ENCODE data around the gene GRB10. TPM values are rescaled to one million over a fixed set of nuclear protein-coding genes. Genes with fewer than 3 reads are reported as not detected.

GRB10 gene
- total and polyA plus RNA-seq, 5 experiments from 2014 or later: 0.47 to 2.9 (median 1.0) TPM

DNA sequence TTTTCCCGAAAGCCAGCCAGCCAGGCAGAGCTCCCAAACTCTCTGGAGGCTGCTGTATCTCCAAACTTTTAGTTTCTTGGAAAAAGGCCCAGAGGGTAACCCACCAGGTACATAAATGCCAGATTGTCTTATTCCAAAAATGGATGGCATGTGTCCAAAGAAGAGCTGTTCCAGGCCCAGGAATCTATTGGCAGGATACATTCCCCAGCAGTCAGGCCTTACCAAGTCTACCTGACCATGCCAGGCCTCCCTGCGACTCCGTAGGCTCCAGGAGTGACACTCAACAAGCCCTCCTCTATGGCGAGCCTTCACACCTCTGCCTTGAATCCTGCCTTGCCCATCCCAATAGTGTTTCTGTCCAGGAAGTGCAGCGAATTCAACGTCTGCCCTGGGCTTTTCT is 95.6 kb downstream of the GRB10 start:
- Mint-ChIP-seq H3K4me1 (peaks cover 0 to 2% (median 0%) of the 10 kb centered on the region in 4 donors), H3K4me3 (no peak overlapping the region), H3K9me3 (no peaks in the 10 kb centered on the region), H3K36me3 (peaks cover 0 to 3% (median 0%) of the 10 kb centered on the region in 3 donors), H3K27ac (no peak overlapping the region), H3K27me3 (peaks cover 0 to 4% (median 0%) of the 10 kb centered on the region in 5 donors)
- ATAC-seq: no peak
- no peak for DNase-seq
- POLR2A ChIA-PET: no interaction called here

DNA sequence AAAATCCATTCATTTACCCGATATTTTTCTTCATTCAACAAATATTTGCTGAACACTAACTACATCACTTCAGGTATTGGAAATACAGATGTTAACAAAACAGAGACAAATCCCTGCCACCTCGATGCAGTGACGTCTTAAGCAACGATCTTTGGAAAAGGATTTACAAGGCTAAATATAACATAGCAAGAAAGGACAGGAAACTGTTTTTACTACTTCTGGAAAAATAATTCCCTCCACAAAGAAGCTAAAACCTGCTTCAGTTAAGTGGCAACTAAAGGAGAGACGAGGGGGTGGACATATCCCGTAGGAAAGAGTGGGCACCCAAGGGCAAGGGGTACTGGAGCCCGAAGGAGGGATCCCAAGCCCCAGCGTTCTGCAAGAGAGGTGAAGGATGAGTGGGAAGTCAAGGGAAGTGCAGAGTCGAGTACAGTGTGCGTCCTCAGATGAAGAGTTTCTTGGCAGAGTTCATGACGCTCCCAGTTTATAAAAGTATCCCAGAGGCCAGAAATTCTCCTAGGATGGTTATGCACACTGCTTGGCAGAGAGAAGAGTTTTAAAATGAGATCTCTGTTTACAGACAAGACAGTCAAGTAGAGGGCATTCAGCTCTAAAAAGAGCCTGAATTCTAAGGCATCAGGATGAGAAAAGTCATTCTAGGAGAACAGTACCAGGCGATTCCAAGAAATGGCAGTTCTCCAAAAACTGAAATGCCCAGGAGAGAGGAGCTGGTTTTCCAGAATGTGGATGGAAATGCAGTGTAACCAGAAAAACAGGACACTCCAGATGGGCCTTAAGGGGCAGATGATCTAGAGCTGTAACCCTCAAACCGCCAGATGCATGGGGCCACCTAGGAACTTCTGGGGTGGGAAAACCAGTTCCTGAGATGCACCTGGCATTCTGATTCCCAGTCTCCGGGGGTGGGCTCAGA is 97.3 kb downstream of the GRB10 start:
- peaks cover 0 to 2% (median 0%) of the 10 kb centered on the region in 4 donors for H3K4me1 Mint-ChIP-seq
- POLR2A ChIA-PET: interaction anchor here (0.6 kb wide), 1 partner anchor 28 kb away, joined by 6 read pairs; no protein-coding TSS in a partner anchor
- peaks cover 0 to 3% (median 0%) of the 10 kb centered on the region in 3 donors for H3K36me3 Mint-ChIP-seq
- no peak for DNase-seq
- H3K27me3 Mint-ChIP-seq: peaks cover 0 to 4% (median 0%) of the 10 kb centered on the region in 5 donors
- ATAC-seq: no peak
- no peak overlapping the region for H3K4me3 Mint-ChIP-seq
- no peaks in the 10 kb centered on the region for H3K9me3 Mint-ChIP-seq
- no peak overlapping the region for H3K27ac Mint-ChIP-seq

DNA sequence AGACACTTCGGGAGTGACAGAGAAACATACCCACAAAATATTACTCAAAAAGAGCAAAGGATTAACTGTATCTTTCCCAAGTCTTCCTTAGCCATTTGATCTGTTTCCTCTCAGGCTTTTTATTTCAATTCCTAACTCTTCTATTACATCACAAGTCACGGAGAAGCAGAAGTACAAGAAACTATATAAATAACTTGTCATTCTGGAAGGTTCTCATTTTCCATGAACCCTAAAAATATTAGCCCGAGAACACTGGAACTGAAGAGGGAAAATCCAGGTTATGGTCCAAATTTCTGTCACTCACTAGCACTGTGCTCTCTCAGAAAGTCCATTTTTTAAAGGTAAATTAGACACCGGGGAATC is 98.0 kb downstream of the GRB10 start:
- ATAC-seq (no peak), DNase-seq (no peak)
- H3K36me3 Mint-ChIP-seq: peaks cover 0 to 3% (median 0%) of the 10 kb centered on the region in 3 donors
- no peak overlapping the region for H3K4me3 Mint-ChIP-seq
- no peak overlapping the region for H3K27ac Mint-ChIP-seq
- peaks cover 0 to 2% (median 0%) of the 10 kb centered on the region in 4 donors for H3K4me1 Mint-ChIP-seq
- H3K9me3 Mint-ChIP-seq: no peaks in the 10 kb centered on the region
- POLR2A ChIA-PET: interaction anchor here (0.6 kb wide), 1 partner anchor 29 kb away, joined by 6 read pairs; no protein-coding TSS in a partner anchor
- H3K27me3 Mint-ChIP-seq: peaks cover 0 to 4% (median 0%) of the 10 kb centered on the region in 5 donors

DNA sequence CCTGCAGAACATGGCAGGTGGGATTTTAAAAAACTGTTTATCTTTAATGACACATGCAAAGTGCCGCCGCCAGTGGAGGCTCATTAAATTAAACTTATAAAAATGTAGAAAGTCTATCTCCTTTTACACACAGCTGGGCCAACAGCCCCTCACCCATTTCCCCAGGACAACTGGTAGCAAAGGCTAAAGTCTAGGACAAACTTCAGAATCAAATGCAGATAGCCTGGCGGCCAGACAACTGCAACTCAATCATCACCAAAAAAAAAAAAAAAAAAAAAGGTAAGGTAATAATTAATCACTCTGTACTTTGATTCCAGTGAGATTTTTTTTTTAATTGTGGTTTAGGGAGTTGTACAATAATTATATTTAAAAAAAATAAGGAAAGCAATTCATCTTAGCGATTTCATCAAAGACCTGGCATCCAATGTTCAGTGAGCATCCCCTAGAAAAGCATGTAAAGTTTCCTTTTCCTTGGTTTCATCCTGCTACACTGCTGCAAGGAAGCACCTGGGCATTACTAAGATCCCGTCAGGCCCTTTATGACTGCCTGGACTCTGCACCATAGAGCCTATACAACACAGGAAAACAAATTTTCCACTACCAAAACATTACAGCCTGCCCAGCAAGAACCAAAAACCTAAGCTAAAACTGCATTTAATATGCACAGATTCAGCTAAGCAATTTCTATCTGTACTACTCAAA is 98.5 kb downstream of the GRB10 start:
- POLR2A ChIA-PET: interaction anchor here (0.6 kb wide), 1 partner anchor 29 kb away, joined by 6 read pairs; no protein-coding TSS in a partner anchor
- Mint-ChIP-seq H3K4me3 (no peak overlapping the region), H3K36me3 (peaks cover 0 to 3% (median 0%) of the 10 kb centered on the region in 3 donors), H3K27me3 (peaks cover 0 to 4% (median 0%) of the 10 kb centered on the region in 5 donors), H3K4me1 (peaks cover 0 to 3% (median 2%) of the 10 kb centered on the region in 4 donors), H3K9me3 (no peaks in the 10 kb centered on the region), H3K27ac (peak overlapping the region in 1 of 10 donors; percentile 22)
- no peak for DNase-seq
- ATAC-seq: no peak

DNA sequence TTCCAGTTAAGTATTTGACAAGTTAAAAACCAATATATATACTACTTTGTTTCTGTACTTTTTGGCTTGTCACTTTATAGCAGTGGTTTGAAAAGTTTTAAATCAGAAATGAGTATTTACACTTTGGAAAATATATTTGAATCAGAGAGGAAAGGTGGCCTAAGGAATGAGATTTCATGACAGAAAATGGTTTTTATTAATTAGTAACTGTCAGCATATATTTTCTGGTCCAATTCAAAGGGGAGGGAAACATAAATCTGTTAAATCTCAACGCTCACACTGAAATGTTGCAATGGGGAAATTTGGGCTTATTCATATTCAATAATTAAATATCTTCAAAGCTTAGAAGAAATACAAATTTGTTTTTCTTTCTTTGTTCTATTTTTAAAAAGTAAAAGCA is 100.1 kb downstream of the GRB10 start:
- no peak overlapping the region for H3K27ac Mint-ChIP-seq
- no peak overlapping the region for H3K4me3 Mint-ChIP-seq
- no peak for ATAC-seq
- POLR2A ChIA-PET: no interaction called here
- H3K4me1 Mint-ChIP-seq: peaks cover 0 to 6% (median 2%) of the 10 kb centered on the region in 4 donors
- peaks cover 0 to 4% (median 0%) of the 10 kb centered on the region in 5 donors for H3K27me3 Mint-ChIP-seq
- no peaks in the 10 kb centered on the region for H3K36me3 Mint-ChIP-seq
- H3K9me3 Mint-ChIP-seq: no peaks in the 10 kb centered on the region
- DNase-seq: no peak

DNA sequence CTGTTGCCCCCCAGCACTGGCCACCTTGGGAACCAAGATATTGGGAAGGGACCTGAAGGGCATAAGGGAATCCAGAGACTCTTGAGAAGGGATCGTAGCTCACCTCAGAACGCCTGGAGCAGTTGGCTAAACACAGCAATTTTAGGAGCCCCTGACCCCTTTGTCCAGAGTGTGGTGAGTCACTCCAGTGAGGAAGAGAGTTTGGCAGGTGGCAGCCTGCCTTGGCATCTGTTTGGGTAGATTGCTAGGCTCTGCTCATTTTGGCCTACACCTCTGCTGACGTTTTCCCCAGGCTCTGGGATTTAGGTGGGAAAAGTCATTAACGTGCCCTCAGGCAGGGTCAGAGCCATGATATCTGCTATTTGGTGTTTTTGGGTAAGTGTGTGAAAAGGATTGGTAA is 100.6 kb downstream of the GRB10 start:
- POLR2A ChIA-PET: no interaction called here
- Mint-ChIP-seq H3K9me3 (no peaks in the 10 kb centered on the region), H3K36me3 (no peaks in the 10 kb centered on the region), H3K27ac (no peak overlapping the region), H3K27me3 (peaks cover 0 to 4% (median 0%) of the 10 kb centered on the region in 5 donors), H3K4me1 (peaks cover 0 to 6% (median 2%) of the 10 kb centered on the region in 4 donors), H3K4me3 (no peak overlapping the region)
- DNase-seq (no peak), ATAC-seq (no peak)

DNA sequence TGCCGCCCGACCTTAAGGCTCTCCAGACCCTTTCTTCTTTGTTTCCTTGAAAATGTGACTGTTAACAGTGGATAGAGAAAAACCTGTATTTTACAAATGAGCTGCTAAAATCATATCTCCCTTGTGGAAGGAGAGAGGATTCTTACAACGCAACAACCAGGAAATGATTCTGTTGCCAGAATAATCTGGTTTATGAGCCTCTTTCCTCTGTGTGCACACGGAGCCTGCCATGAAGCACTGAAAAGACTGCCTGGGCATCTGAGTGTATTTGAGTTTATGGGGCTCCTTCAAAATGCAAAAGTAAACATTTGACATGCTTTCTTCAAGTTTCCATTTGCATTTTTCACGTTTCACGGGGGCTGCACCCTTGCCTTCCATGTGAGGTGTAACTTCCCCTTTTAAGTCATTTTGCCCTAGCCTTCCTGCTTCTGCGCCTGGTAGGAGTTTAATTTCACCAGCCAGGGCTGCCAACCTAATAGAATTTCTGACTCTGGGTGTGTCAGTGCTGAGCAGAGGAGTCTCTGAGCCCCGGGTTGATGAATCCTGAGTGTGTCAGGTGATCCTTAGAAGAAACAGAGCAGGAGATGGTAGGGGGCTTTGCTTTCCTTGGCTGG is 101.2 kb downstream of the GRB10 start:
- Mint-ChIP-seq H3K9me3 (no peaks in the 10 kb centered on the region), H3K36me3 (no peaks in the 10 kb centered on the region), H3K4me1 (peaks cover 0 to 6% (median 2%) of the 10 kb centered on the region in 4 donors), H3K27me3 (peaks cover 0 to 4% (median 0%) of the 10 kb centered on the region in 5 donors), H3K27ac (no peak overlapping the region), H3K4me3 (no peak overlapping the region)
- POLR2A ChIA-PET: no interaction called here
- DNase-seq (no peak), ATAC-seq (no peak)

DNA sequence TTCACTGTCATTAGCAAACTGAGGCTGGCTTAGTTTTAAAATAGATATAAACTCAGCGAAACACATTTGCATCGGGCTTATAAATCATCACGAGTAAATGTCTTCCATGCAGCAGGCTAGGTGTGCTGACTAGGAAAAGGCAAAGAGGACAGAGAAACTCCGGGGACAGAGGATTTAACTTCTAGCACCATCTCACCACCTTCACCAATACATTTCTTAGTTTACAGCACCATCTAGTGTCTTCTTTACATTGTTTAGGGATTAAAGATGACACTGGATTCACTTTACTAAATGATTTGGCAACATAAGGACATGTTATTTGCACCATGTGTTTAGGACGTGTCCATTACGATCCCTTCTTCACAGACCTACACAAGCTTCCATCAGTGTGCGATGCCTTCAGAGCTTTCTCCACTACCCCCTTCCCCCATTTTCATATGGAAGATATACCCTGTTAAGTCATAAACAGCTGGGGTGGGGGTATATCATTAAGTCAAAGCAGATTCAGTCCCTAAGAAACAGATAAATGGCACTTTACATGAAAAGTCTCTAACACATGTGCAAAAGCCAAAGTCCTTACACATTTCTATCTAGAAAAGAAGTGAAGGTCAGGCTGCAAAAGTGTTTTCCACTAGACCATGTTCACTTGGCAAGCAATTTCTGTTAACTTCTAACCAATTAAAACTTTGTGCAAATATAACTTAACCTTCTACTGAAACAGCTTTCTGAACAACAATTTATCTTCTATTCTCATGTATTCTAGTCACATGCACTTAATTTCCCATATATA is 103.3 kb downstream of the GRB10 start:
- peaks cover 0 to 6% (median 2%) of the 10 kb centered on the region in 4 donors for H3K4me1 Mint-ChIP-seq
- ATAC-seq (peak; percentile 74 to 83), DNase-seq (peak in 3 of 10 donors; percentile 57 to 64 (median 62))
- no peak overlapping the region for H3K27ac Mint-ChIP-seq
- POLR2A ChIA-PET: no interaction called here
- H3K4me3 Mint-ChIP-seq: no peak overlapping the region
- H3K9me3 Mint-ChIP-seq: no peaks in the 10 kb centered on the region
- H3K36me3 Mint-ChIP-seq: no peaks in the 10 kb centered on the region
- no peaks in the 10 kb centered on the region for H3K27me3 Mint-ChIP-seq

DNA sequence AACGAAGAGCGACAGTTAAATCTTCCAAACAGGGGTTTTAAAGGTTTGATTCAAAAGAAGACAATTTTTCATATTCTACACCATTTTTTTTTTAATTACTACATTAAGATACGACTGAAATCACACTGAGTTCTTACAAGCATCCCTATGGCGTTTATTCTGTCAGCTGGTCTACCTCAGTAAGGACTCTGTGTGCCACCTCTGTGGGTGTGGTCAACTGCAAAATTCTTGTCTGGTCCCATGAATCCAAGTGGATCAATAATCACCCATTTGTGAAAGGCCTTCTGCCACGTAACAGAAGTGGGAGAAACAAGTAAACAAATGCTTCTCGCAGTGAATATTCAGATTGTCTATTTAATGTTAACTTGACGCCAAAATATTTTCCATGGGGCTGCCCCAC is 104.1 kb downstream of the GRB10 start:
- H3K27me3 Mint-ChIP-seq: peaks cover 0 to 2% (median 0%) of the 10 kb centered on the region in 5 donors
- H3K4me3 Mint-ChIP-seq: no peak overlapping the region
- peaks cover 0 to 6% (median 3%) of the 10 kb centered on the region in 4 donors for H3K4me1 Mint-ChIP-seq
- no peak for ATAC-seq
- POLR2A ChIA-PET: no interaction called here
- H3K27ac Mint-ChIP-seq: no peak overlapping the region
- DNase-seq: no peak
- no peaks in the 10 kb centered on the region for H3K36me3 Mint-ChIP-seq
- no peaks in the 10 kb centered on the region for H3K9me3 Mint-ChIP-seq

DNA sequence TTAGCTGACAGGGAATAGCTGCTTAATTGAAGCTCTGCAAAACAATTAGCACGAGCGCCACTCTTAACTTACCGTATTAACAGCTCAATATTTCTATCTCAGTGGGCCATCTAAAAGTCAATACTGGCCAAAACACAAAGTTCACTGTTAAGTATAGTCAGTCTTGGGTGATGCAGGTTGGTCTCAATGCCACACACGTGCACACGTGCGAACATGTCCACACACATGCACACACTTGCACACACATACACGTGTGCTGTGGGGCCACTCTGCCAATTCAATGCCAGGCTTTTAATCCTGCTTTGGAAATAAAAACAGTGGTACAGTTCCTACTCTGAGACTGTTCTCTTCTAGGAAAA is 105.1 kb downstream of the GRB10 start:
- Mint-ChIP-seq H3K27me3 (peaks cover 0 to 2% (median 0%) of the 10 kb centered on the region in 5 donors), H3K4me1 (peaks cover 0 to 6% (median 3%) of the 10 kb centered on the region in 4 donors), H3K27ac (no peak overlapping the region), H3K9me3 (no peaks in the 10 kb centered on the region), H3K36me3 (no peaks in the 10 kb centered on the region), H3K4me3 (no peak overlapping the region)
- DNase-seq: no peak
- no peak for ATAC-seq
- POLR2A ChIA-PET: no interaction called here

DNA sequence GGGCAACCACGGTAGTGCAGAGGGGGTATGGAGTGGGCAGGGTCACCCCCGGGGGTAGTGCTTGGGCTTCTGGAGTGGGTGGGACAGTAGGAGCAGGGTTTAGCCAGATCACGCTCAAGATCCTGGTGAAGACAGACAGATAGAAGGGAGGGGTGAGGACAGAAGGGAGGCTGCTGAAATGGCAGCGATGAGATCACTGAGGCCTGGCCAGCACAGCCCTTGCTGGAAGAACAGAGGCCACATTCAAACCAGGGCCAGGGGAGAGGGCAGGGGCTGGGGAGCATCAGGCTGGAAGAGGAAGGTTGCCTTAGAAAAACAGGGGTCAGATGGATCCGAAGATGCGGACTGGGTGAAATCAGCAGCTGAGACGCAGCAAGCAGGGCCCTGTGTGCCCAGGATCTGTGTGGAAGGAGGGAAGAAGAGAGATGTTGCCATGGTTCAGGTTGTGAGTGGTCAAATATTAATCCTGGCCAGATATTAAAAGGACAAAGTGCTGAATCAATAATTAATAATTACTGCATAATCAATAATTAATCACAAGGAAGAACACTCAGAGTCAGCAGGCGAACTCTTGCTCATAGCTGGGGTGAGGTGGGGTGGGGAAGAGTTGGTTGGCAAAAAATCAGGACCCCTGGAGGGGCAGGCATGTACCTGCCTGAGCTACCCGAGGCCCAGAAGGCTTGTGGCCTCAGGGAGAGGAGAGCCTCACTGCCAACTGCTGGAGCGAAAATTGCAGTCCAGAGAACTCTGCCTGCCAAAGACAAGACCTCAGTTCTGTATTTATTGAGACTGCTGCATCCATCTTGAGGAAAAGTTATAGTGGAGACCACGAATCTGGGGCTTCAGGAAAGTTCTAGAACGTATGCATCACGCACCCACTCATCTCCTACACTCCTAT is 105.7 kb downstream of the GRB10 start:
- H3K27ac Mint-ChIP-seq: peak overlapping the region in 1 of 10 donors; percentile 19
- H3K4me3 Mint-ChIP-seq: no peak overlapping the region
- no peaks in the 10 kb centered on the region for H3K36me3 Mint-ChIP-seq
- H3K4me1 Mint-ChIP-seq: peaks cover 0 to 6% (median 3%) of the 10 kb centered on the region in 4 donors
- POLR2A ChIA-PET: no interaction called here
- no peak for ATAC-seq
- H3K27me3 Mint-ChIP-seq: peaks cover 0 to 2% (median 0%) of the 10 kb centered on the region in 5 donors
- H3K9me3 Mint-ChIP-seq: no peaks in the 10 kb centered on the region
- no peak for DNase-seq

Measured in naive thymus-derived CD8-positive, alpha-beta T cell (primary cell).